DMS53 treated with DMSO at 0.1 percent for 48 hours (cell line): Measurements from ENCODE around the gene SRSF6.
"Not testable (repeated sequence)": the region's sequence is repeated elsewhere in the genome, so short reads cannot be mapped to it uniquely, and the experiment has no call there.

ENCODE experiments used
- DNase-seq: peaks from one replicate; lab custom pipeline; 2025; ENCODE audit not compliant: unreplicated experiment; lab: John Stamatoyannopoulos, UW

SRSF6 gene

DNA sequence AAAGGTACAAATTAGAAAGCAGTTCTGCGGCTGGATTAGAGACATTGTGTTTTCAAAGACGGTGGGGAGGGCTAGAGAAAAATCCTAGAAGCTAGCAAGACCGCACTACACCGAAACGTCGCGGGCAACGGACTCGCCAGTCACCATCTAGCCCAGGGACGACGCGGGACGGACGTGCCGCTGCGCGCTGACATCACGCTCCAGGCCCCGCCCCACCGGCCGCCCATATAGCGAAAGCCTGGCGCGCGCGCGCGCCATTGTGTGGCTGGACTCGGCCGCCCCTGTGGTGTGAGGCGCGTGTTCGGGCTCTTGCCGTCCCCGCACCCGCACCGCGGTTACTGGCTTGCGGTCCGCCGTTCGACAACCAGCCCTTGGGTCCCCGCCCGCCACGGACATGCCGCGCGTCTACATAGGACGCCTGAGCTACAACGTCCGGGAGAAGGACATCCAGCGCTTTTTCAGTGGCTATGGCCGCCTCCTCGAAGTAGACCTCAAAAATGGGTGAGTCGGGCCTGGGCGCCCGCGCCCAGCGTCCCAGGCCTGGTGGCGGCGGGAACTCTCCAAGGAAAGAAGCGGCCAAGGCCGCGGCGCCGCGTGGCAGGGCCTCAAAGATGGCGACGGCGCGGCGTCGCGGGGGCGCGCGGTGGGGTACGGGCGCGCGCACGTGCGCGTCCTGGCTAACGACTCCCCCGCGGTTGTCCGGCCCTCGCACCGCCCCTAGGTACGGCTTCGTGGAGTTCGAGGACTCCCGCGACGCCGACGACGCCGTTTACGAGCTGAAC is at the start of gene SRSF6:
TSS of gene SRSF6 (plus strand) at position 257 of the 782 bp plus-strand sequence. CDS start at position 395, 138 bp downstream.
- peak; percentile 96 for DNase-seq

- peak; percentile 27 for DNase-seq
Measured at GRCh38 chr20:43408848-43409576, 48.7 kb upstream of the SRSF6 start.

DNA sequence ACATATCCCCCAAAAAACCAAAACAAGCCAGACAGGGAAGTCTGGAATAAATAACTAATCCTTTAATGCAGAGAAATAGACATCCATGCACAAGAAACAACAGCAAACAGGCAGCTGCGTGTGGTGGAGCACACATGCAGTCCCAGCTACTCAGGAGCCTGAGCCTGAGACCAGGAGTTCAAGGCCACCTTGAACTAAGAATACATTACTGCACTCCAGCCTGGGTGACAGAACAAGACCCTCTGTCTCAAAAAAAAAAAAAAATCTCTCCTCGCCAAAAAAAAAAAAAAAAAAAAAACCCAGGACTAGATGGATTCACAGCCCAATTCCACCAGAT is 48.2 kb upstream of the SRSF6 start:
- no peak for DNase-seq

DNA sequence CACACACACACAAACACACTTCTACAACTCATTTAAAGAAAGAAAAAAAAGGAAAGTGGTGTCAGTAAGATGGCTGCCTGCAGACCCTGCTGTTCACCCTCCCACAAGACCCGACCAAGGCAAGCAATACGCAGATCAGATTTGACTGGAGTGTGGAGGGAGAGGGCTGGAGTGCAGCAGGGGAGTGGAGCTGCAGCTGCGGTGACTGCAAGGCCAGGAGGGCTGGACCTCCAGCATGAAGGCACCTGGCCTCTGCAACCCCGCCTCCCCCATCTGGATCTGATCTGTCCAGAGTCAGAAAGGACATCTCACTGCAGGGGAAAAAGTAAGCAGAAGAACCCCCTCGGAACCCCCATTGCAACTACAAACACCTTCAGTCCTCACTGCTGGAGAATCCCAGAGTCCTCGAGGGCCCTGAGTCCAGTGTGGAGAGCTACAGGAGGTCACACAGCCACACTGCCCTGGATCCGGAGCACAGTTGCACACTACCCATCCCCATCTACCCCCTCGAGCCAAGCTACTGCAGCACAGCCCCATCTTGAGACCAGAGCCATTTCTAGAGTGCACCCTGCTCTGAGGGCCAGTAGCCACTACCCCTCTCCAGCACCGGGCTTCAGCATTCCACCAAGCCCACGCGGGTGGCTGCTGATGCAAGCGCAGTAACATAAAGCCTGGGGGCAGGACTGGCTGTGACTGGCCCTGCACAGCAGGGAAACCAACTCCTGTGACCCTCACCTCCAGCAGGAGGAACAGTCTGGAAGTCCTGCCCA is 41.9 kb upstream of the SRSF6 start:
- no peak for DNase-seq

DNA sequence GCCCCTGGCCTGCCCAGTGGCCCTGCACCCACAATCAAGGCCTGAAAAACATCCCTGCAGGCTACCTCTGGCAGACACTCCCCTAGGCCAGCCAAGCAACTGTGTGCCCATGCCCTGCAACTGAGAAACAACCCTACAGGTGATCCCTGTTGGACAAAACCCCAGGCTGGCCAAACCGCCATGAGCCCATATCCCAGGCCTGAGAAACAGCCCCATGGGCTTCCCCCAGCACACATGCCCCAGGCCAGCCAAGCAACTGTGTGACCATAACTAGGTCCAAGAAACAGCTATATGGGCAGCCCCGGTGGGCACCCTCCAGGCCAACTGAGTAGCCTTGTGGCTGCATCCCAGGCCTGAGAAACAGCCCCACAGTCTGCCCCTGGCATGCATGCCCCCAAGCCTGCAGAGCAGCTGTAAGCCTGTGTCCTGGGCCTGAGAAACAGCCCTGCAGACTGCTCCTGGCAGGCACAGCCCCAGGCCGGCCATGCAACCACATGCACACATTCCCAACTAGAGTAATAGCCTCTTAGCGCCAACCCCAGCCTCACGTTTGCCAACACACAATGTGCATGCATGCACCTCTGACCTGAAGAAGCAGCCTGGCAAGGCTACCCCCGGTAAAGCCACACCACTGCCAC is 41.0 kb upstream of the SRSF6 start:
- no peak for DNase-seq

DNA sequence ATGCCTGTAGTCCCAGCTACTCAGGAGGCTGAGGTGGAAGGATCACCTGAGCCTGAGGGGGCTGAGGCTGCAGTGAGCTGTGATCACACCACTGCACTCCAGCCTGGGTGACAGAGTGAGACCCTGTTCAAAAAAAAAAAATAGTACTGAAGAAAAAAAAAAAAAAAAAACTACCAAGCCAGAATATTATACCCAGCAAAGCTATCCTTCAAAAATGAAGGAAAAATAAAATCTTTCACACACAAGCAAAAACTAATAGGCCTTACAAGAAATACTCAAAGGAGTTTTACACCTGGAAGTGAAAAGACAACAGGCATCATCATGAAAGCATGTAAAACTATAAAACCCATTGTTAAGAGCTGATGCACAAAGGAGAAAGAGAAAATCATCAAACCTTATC is 37.5 kb upstream of the SRSF6 start:
- DNase-seq = no peak

GRCh38 chr20:43420913-43421312 is 36.8 kb upstream of the SRSF6 start:
- not testable (repeated sequence) for DNase-seq

DNA sequence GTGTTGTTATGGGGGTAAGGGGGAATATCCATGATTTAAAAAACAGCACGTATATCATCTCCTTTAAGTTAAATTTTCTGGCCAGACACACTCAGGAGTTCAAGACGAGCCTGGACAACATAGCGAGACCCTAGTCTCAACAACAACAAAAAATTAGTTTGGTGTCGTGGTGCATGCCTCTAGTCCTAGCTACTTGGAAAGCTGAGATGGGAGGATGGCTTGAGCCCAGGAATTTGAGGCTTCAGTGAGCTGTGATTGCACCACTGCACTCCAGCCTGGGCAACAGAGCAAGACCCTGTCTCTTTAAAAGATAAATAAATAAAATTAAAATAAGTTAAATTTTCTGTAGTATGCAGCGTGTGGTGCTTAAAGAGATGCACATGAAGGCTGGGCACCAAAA is 31.5 kb upstream of the SRSF6 start:
- DNase-seq = no peak

DNA sequence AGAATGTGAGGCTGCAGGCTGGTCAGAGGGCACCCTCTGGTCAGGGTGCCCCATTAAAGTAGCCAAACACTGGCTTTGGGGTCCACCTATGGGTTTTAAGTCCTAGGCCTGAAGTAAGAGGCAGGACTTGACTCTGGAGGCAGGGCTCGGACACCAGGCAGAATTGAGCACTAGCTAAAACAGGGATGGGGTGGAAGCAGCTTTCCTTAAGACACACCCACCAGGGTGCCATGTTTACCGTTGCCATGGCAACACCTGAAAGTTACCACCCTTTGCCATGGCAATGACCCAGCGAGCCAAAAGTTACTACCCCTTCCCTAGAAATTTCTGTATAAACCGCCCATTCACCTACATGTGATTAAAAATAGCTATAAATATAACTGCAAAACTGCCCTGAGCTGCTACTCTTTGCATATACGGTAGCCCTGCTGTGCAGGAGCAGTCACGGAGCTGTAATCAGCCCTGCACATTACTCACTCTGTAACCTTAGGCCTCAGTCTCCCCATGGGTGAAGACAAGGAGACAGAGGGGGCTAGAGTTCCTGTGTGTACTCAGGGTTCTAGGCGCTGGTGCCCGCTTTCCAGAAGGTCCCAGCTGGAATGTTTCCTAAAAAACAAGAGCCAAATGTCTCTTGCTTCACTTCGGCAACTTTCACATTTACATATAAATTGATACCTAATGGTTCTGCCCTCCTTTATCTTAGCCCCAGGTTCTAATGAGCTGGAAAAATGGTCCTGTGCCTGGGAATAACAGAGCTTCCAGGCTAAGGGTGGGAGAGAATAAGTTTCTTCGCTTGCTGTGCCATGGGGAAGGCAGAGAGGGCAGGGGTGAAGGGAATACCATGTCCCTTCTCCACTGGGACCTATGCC is 27.2 kb upstream of the SRSF6 start:
- no peak for DNase-seq

DNA sequence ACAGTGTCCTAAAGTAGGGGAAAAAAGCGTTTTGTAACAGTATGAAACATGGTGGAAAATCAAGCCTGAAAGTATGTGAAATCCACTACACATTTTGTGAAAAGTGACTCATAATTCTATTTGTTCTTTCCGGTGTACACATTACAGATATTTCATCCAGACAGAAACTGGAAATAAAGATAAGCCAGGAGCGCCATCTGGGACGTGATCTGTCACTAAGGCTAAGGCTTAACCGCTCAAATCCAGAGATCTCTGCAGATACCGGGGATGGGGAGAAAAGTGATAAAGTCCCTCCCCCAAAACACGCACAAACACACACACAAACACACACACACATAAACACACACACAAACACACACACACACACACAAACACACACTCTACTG is 26.6 kb upstream of the SRSF6 start:
- DNase-seq = no peak

- DNase-seq = no peak
Measured at GRCh38 chr20:43432498-43432897, 25.2 kb upstream of the SRSF6 start.

DNA sequence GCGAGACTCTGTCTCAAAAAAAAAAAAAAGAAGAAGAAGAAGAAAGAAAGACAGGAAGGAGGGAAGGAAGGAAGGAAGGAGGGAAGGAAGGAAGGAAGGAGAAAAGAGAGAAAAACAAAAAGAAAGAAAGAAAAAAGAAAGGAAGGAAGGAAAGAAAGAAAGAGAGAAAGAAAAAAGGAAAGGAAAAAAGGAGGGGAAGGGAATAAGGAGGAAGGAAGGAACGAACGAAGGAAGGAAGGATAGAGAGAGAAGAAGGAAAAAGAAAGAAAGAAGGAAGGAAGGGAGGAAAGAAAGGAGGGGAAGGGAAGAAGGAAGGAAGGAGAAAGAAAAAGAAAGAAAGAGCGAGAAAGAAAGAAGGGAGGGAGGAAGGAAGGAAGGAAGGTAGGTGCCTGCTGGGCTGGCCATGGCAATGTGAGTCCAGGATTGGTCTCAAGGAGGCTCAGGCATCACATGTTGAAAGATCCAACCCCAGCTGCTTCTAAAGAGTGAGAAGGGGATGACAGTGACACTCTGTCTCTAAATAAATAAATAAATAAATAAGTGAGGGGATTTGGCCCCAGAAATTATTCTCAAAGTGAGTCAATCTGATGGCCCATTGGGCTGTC is 24.3 kb upstream of the SRSF6 start:
- no peak for DNase-seq

GRCh38 chr20:43434565-43434964 is 23.1 kb upstream of the SRSF6 start:
- DNase-seq = no peak

DNA sequence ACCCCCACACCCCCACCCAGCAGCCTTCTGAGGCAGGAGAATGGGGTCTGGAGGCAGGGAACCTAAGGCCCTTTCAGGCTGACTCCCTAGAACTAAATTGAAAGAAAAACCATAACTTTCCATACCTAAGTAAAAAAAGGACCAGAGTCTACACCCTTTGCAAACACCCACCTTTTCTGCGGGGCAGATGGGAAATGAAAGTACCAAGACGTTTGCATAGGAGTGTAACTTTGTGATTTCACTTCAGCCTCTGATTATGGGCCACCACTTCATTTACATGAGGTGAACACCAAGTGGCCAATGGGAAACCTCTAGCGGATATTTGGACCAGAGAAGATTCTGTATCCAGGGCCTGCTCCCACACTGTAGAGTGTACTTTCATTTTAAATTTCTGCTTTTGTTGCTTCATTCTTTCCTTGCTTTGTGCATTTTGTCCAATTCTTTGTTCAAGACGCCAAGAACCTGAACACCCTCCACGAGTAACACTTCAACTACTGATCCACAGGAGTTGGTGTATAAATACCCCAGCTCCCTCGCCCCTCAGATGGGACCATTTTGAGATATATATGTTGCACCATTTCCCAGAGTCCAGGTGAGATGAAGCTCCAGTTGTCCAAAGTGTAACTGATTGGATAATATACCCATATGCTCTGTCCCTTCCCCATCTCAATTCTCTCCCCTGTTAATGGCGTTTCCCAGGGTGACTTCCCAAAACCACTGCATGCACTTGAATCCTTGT is 18.9 kb upstream of the SRSF6 start:
- no peak for DNase-seq

GRCh38 chr20:43440531-43440930 is 17.2 kb upstream of the SRSF6 start:
- no peak for DNase-seq

DNA sequence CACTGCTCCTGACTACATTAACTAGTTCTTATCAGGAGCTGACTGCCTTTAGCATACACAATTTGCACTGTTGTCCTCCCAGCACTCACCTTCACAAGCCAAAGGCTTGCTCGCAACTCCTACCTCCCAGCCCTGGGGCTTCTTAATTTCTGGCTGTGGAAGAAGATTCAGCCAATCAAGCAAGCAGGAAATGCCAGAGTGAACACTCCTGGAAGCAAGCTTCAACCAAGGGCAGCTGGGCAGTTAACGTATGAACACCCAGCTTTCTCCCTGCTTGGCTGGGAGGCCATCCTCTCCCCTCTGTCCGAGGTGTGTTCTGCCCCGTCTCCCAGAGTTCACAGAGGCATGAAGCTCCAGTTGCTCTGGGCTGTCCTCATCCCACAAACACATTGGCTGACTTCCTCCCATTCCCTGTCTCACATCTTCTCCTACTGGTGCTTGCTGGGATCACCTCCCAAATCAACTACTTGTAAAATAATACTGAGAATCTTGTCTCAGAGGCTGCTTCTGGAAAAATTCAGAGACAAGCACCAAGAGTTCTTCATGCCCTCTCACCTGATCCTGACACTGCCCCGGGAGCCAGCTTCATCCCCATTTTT is 15.3 kb upstream of the SRSF6 start:
- DNase-seq = no peak

GRCh38 chr20:43444107-43444506 is 13.6 kb upstream of the SRSF6 start:
- DNase-seq = no peak

- DNase-seq = no peak
Measured at GRCh38 chr20:43446361-43446879, 11.3 kb upstream of the SRSF6 start.

DNA sequence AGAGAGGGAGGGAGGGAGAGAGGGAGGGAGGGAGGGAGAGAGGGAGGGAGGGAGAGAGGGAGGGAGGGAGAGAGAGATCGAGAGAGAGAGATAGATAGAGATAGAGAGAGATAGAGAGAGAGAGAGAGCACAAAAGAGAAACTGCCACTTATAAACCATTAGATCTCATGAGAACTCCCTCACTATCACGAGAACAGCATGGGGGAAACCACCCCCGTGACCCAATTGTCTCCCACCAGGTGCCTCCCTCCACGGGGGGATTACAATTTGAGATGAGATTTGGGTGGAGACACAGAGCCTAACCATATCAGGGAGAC is 9.3 kb upstream of the SRSF6 start:
- DNase-seq = not testable (repeated sequence)
